Loucy (cell line): Measurements from ENCODE around the gene BTNL9.
"Not testable (repeated sequence)": the region's sequence is repeated elsewhere in the genome, so short reads cannot be mapped to it uniquely, and the experiment has no call there.

Experiments used
- H2AFZ ChIP-seq: fragments of 200-600 bp; sonication (generic); 2 replicates; pipeline ENCODE4 v1.6.0; 2016; ENCODE audit warnings: antibody characterized with exemption, mild to moderate bottlenecking, low read length, moderate library complexity
- H3F3A ChIP-seq: fragments of 200-600 bp; 2 replicates; pipeline ENCODE4 v1.6.0; 2016; ENCODE audit warnings: antibody characterized with exemption, low read depth, mild to moderate bottlenecking
- H3K27me3 ChIP-seq: fragments of 200-600 bp; sonication (generic); 2 replicates; pipeline ENCODE4 v1.6.1; 2014; ENCODE audit warnings: low read length, mild to moderate bottlenecking; ENCODE audit not compliant: insufficient read depth, poor library complexity, severe bottlenecking
- H3K36me3 ChIP-seq: fragments of 200-600 bp; sonication (generic); 2 replicates; pipeline ENCODE4 v1.6.1; 2016; ENCODE audit warnings: low read length; ENCODE audit not compliant: insufficient read depth
- H3K4me1 ChIP-seq: fragments of 200-600 bp; sonication (generic); 2 replicates; pipeline ENCODE4 v1.5.1; 2014; ENCODE audit warnings: low read length, mild to moderate bottlenecking; ENCODE audit not compliant: insufficient read depth, poor library complexity, severe bottlenecking
- H3K4me2 ChIP-seq: fragments of 200-600 bp; sonication (generic); 2 replicates; pipeline ENCODE4 v1.6.0; 2014; ENCODE audit warnings: antibody characterized with exemption, low read length, low read depth, mild to moderate bottlenecking; ENCODE audit not compliant: poor library complexity, severe bottlenecking
- H3K4me3 ChIP-seq: fragments of 200-600 bp; sonication (generic); 2 replicates; pipeline ENCODE4 v1.5.1; 2014; ENCODE audit warnings: low read length, mild to moderate bottlenecking, mixed read lengths; ENCODE audit not compliant: poor library complexity, severe bottlenecking
- H3K79me2 ChIP-seq: fragments of 200-600 bp; sonication (generic); 2 replicates; pipeline ENCODE4 v1.6.1; 2014; ENCODE audit warnings: low read length; ENCODE audit not compliant: insufficient read depth
- H3K9ac ChIP-seq: fragments of 200-600 bp; sonication (generic); 2 replicates; pipeline ENCODE4 v1.6.0; 2014; ENCODE audit warnings: mild to moderate bottlenecking, low read depth, low read length, moderate library complexity; ENCODE audit not compliant: poor library complexity, severe bottlenecking
- H3K9me2 ChIP-seq: fragments of 200-600 bp; sonication (generic); replicated peaks from 2 replicates; pipeline ENCODE4 v1.6.1; 2016; ENCODE audit warnings: low read depth, low read length, mixed read lengths
- H3K9me3 ChIP-seq: fragments of 200-600 bp; sonication (generic); 2 replicates; pipeline ENCODE4 v1.6.1; 2014; ENCODE audit warnings: mild to moderate bottlenecking, antibody characterized with exemption, low read length, low read depth; ENCODE audit not compliant: insufficient read depth
- H4K20me1 ChIP-seq: fragments of 200-600 bp; sonication (generic); 2 replicates; pipeline ENCODE4 v1.6.0; 2014; ENCODE audit warnings: antibody characterized with exemption, low read length, mild to moderate bottlenecking; ENCODE audit not compliant: insufficient read depth, poor library complexity, severe bottlenecking
- CTCF ChIP-seq: fragments of 200-600 bp; sonication (generic); conservative IDR thresholded peaks from 2 replicates; pipeline ENCODE4 v1.5.1; 2014; ENCODE audit warnings: mild to moderate bottlenecking, antibody characterized with exemption, low read length
- EZH2phosphoT487 ChIP-seq: fragments of 200-600 bp; IDR thresholded peaks from 2 replicates; pipeline ENCODE4 v1.6.1; 2018; ENCODE audit warnings: antibody characterized with exemption, mild to moderate bottlenecking, moderate library complexity, borderline replicate concordance

The BTNL9 gene

DNA sequence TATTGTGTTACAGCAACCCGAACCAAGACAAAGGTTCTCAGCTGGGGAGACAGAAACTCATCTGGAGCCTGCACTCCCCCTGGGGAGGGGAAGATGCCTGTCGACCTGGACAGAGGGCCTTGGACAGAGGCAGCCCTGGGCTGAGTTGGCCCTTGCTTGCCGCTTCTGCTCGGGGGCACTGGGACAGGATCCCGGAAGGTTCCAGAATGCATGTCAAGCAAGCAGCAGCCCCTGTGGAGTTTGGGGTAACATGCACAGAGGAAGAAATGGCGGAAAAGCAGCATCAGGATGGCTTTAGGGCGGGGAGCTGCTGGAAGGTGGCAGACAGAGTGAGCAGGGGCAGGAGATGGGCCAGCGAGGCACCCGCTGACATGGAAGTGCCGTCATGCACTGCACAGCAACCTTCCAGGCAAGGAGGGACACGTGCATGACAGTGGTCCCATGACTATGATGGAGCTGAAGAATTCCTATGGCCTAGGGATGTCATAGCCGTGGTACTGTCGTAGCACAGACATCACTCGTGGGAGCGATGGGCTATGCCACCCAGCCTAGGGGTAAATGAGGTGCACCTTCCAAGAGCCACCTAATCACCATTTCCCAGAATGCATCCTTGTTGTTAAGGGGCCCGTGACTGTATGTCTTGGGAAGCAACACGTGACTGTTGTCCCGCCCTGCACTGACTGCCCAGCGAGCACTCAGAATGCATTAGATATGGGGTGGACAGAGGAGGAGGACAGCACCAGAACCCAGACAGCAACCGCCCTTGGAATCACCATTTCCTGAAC is 64.7 kb downstream of the BTNL9 start:
- H3K36me3 ChIP-seq, H3F3A ChIP-seq, H3K27me3 ChIP-seq, H3K9me2 ChIP-seq, H3K9me3 ChIP-seq, H3K9ac ChIP-seq, H3K4me3 ChIP-seq, H4K20me1 ChIP-seq, H3K79me2 ChIP-seq, H3K4me1 ChIP-seq, H3K4me2 ChIP-seq, H2AFZ ChIP-seq: not testable (repeated sequence)

- H3K9ac ChIP-seq: no peak overlapping the region
- no peaks in the 10 kb centered on the region for H3K9me2 ChIP-seq
- no peak overlapping the region for H3K4me3 ChIP-seq
- H3K79me2 ChIP-seq: no peaks in the 10 kb centered on the region
- H3K4me1 ChIP-seq: no peaks in the 10 kb centered on the region
- H3F3A ChIP-seq: no peaks in the 10 kb centered on the region
- H3K9me3 ChIP-seq: no peaks in the 10 kb centered on the region
- H3K36me3 ChIP-seq: no peaks in the 10 kb centered on the region
- H2AFZ ChIP-seq: no peak overlapping the region
- TF ChIP-seq CTCF (no peak), EZH2phosphoT487 (no peak)
- H3K27me3 ChIP-seq: no peaks in the 10 kb centered on the region
- H3K4me2 ChIP-seq: no peak overlapping the region
- H4K20me1 ChIP-seq: no peaks in the 10 kb centered on the region
Measured at GRCh38 chr5:181105391-181106025, 65.4 kb downstream of the BTNL9 start.

GRCh38 chr5:181107699-181108098 is 67.6 kb downstream of the BTNL9 start:
- H3K4me3 ChIP-seq: no peak overlapping the region
- no peaks in the 10 kb centered on the region for H3K79me2 ChIP-seq
- H3F3A ChIP-seq: no peaks in the 10 kb centered on the region
- no peaks in the 10 kb centered on the region for H4K20me1 ChIP-seq
- no peak overlapping the region for H2AFZ ChIP-seq
- H3K4me2 ChIP-seq: no peak overlapping the region
- TF ChIP-seq EZH2phosphoT487 (no peak), CTCF (no peak)
- no peaks in the 10 kb centered on the region for H3K9me2 ChIP-seq
- no peaks in the 10 kb centered on the region for H3K9me3 ChIP-seq
- no peak overlapping the region for H3K9ac ChIP-seq
- H3K36me3 ChIP-seq: no peaks in the 10 kb centered on the region
- no peaks in the 10 kb centered on the region for H3K4me1 ChIP-seq
- H3K27me3 ChIP-seq: no peaks in the 10 kb centered on the region
